Stimulated activated CD4-positive, alpha-beta T cell treated with anti-CD3 and anti-CD28 coated beads, Interleukin-4, amount 100 ng/mL, for 4 hours (primary cell): ENCODE measurements around the gene GFI1.
"Not testable (repeated sequence)": the region's sequence is repeated elsewhere in the genome, so short reads cannot be mapped to it uniquely, and the experiment has no call there.

ENCODE experiments used
- DNase-seq, 2 experiments: peaks; one replicate each; pipeline ENCODE4 v3.0.0-alpha.2; 2020

The GFI1 gene

GRCh38 chr1:92464588-92465255 lies 22.0 kb downstream of the GFI1 start:
- DNase-seq = no peak

- no peak for DNase-seq
Measured at GRCh38 chr1:92461364-92462097, 25.2 kb downstream of the GFI1 start.

- DNase-seq = no peak
Measured at GRCh38 chr1:92459871-92460320, 26.8 kb downstream of the GFI1 start.

GRCh38 chr1:92458146-92458545 lies 28.6 kb downstream of the GFI1 start:
- no peak for DNase-seq

- no peak for DNase-seq
Measured at GRCh38 chr1:92447976-92448375, 38.7 kb downstream of the GFI1 start.

GRCh38 chr1:92447033-92447681 lies 39.6 kb downstream of the GFI1 start:
- DNase-seq = no peak

GRCh38 chr1:92446546-92446945 lies 40.2 kb downstream of the GFI1 start:
- DNase-seq = no peak

GRCh38 chr1:92445865-92446264 lies 40.9 kb downstream of the GFI1 start:
- no peak for DNase-seq

GRCh38 chr1:92444351-92444750 lies 42.4 kb downstream of the GFI1 start:
- no peak for DNase-seq

- DNase-seq = no peak
Measured at GRCh38 chr1:92443893-92444292, 42.8 kb downstream of the GFI1 start.

- no peak for DNase-seq
Measured at GRCh38 chr1:92442351-92442750, 44.4 kb downstream of the GFI1 start.

GRCh38 chr1:92441697-92442342 lies 44.9 kb downstream of the GFI1 start:
- no peak for DNase-seq

GRCh38 chr1:92441316-92441696 lies 45.4 kb downstream of the GFI1 start:
- no peak for DNase-seq

GRCh38 chr1:92439291-92439690 lies 47.4 kb downstream of the GFI1 start:
- DNase-seq = no peak

- DNase-seq = not testable (repeated sequence)
Measured at GRCh38 chr1:92434572-92434971, 52.2 kb downstream of the GFI1 start.

- no peak for DNase-seq
Measured at GRCh38 chr1:92430030-92430429, 56.7 kb downstream of the GFI1 start.

- DNase-seq = no peak
Measured at GRCh38 chr1:92425617-92426016, 61.1 kb downstream of the GFI1 start.
